ENCODE data around the gene RNF186. TPM values are rescaled to one million over a fixed set of nuclear protein-coding genes. Genes with fewer than 3 reads are reported as not detected.

The RNF186 gene
- total RNA-seq, 4 donors from 2014 or later, result 0.24 TPM; not detected in 3

- no peak overlapping the region for H3K27ac ChIP-seq
- TF ChIP-seq CTCF (IDR thresholded peaks at IDR 0.05 in 4 of 5, conservative IDR thresholded peaks at IDR 0.05 in 1 of 5) (no peak), POLR2A (IDR thresholded peaks at IDR 0.05) (no peak)
- ATAC-seq, result no peak
Observed at GRCh38 chr1:19861034-19861433, 46.0 kb upstream of the RNF186 start.

GRCh38 chr1:19860418-19860817, 45.3 kb upstream of the RNF186 start:
- in situ Hi-C loops (cut with MboI; ENCODE audit: low sequenced_read_pairs in 4 of 4), result no loop called here

More at GRCh38 chr1:19861034-19861433, 46.0 kb upstream of the RNF186 start:
- no peak overlapping the region for H3K4me3 ChIP-seq
- no peaks in the 10 kb centered on the region for H3K9me3 ChIP-seq
- no peaks in the 10 kb centered on the region for H3K36me3 ChIP-seq
- in situ Hi-C loops (cut with MboI; ENCODE audit: low sequenced_read_pairs in 4 of 4), result no loop called here
- no peaks in the 10 kb centered on the region for H3K27me3 ChIP-seq
- intact Hi-C loops (cut with DNase I; ENCODE audit: low total_unique reads), result no loop called here
- no peak for DNase-seq
- peaks cover 8 to 10% of the 10 kb centered on the region in 2 donors for H3K4me1 ChIP-seq

GRCh38 chr1:19859876-19860275, 44.8 kb upstream of the RNF186 start:
- DNase-seq, result no peak

More at GRCh38 chr1:19860418-19860817, 45.3 kb upstream of the RNF186 start:
- H3K4me1 ChIP-seq, result peaks cover 6 to 8% of the 10 kb centered on the region in 2 donors
- intact Hi-C loops (cut with DNase I; ENCODE audit: low total_unique reads), result no loop called here
- no peaks in the 10 kb centered on the region for H3K36me3 ChIP-seq
- H3K4me3 ChIP-seq, result no peak overlapping the region
- DNase-seq (no peak), ATAC-seq (no peak)
- no peaks in the 10 kb centered on the region for H3K9me3 ChIP-seq
- no peak for TF ChIP-seq POLR2A (IDR thresholded peaks at IDR 0.05)
- no peak for TF ChIP-seq CTCF (IDR thresholded peaks at IDR 0.05 in 4 of 5, conservative IDR thresholded peaks at IDR 0.05 in 1 of 5)
- H3K27me3 ChIP-seq, result no peaks in the 10 kb centered on the region
- H3K27ac ChIP-seq, result no peak overlapping the region

GRCh38 chr1:19858893-19859292, 43.8 kb upstream of the RNF186 start:
- ATAC-seq, result no peak
- in situ Hi-C loops (cut with MboI; ENCODE audit: low sequenced_read_pairs in 4 of 4), result no loop called here

More at GRCh38 chr1:19859876-19860275, 44.8 kb upstream of the RNF186 start:
- no peak overlapping the region for H3K4me3 ChIP-seq
- no peak overlapping the region for H3K27ac ChIP-seq
- H3K27me3 ChIP-seq, result no peaks in the 10 kb centered on the region
- in situ Hi-C loops (cut with MboI; ENCODE audit: low sequenced_read_pairs in 4 of 4) (no loop called here), intact Hi-C loops (cut with DNase I; ENCODE audit: low total_unique reads) (no loop called here)
- no peak for TF ChIP-seq CTCF (IDR thresholded peaks at IDR 0.05 in 4 of 5, conservative IDR thresholded peaks at IDR 0.05 in 1 of 5)
- no peak for TF ChIP-seq POLR2A (IDR thresholded peaks at IDR 0.05)
- H3K4me1 ChIP-seq, result peaks cover 6 to 8% of the 10 kb centered on the region in 2 donors
- ATAC-seq, result no peak
- no peaks in the 10 kb centered on the region for H3K36me3 ChIP-seq
- no peaks in the 10 kb centered on the region for H3K9me3 ChIP-seq

More at GRCh38 chr1:19858893-19859292, 43.8 kb upstream of the RNF186 start:
- Histone ChIP-seq H3K9me3 (no peaks in the 10 kb centered on the region), H3K27ac (no peak overlapping the region), H3K27me3 (no peaks in the 10 kb centered on the region), H3K36me3 (no peaks in the 10 kb centered on the region), H3K4me3 (no peak overlapping the region), H3K4me1 (peaks cover 3 to 4% of the 10 kb centered on the region in 2 donors)
- TF ChIP-seq POLR2A (IDR thresholded peaks at IDR 0.05) (no peak), CTCF (IDR thresholded peaks at IDR 0.05 in 4 of 5, conservative IDR thresholded peaks at IDR 0.05 in 1 of 5) (no peak)
- no peak for DNase-seq
- intact Hi-C loops (cut with DNase I; ENCODE audit: low total_unique reads), result no loop called here

Measured in gastrocnemius medialis (tissue), 4 donors.